ENCODE data around the gene NDUFAF3. TPM values are rescaled to one million over a fixed set of nuclear protein-coding genes. Genes with fewer than 3 reads are reported as not detected.

Gene NDUFAF3
- polyA plus RNA-seq, 1 of the 3 experiments (the other 2 are of a cell fraction): 104 TPM

- no peak for TF ChIP-seq REST (IDR thresholded peaks at IDR 0.05; ENCODE audit: low read depth, low read length)
- TF ChIP-seq POLR2AphosphoS5 (IDR thresholded peaks at IDR 0.05; ENCODE audit: low read depth, low read length): peak; percentile 99
- TF ChIP-seq EP300 (IDR thresholded peaks at IDR 0.05; ENCODE audit: borderline replicate concordance in 1 of 2, low read depth in 1 of 2, low read length in 1 of 2): no peak
- TF ChIP-seq RXRA (IDR thresholded peaks at IDR 0.05; ENCODE audit: borderline replicate concordance, low read depth): no peak
- TF ChIP-seq FOXJ3 (CRISPR knock-in tag; IDR thresholded peaks at IDR 0.05): no peak
- no peak for TF ChIP-seq TCF12 (IDR thresholded peaks at IDR 0.05)
- no peak for TF ChIP-seq GATA2 (CRISPR knock-in tag; IDR thresholded peaks at IDR 0.05)
- no peak for TF ChIP-seq IRF3 (IDR thresholded peaks at IDR 0.05; ENCODE audit: low read depth, low read length)
Measured at GRCh38 chr3:49028673-49029562, 7.0 kb downstream of the NDUFAF3 start, which contains the start of gene IMPDH2 (continued).

- DNase-seq: no peak
- TF ChIP-seq RCOR1 (IDR thresholded peaks at IDR 0.05; ENCODE audit: low read length): 0 out of 2 replicates have a peak, but pooled peaks have one; percentile 6
- no peak for TF ChIP-seq ZBTB33 (IDR thresholded peaks at IDR 0.05; ENCODE audit: borderline replicate concordance, low read depth)
- no peak for TF ChIP-seq NRF1 (IDR thresholded peaks at IDR 0.05; ENCODE audit: low read depth, low read length)
- TF ChIP-seq REST (IDR thresholded peaks at IDR 0.05; ENCODE audit: low read depth, low read length): no peak
- TF ChIP-seq CHD2 (IDR thresholded peaks at IDR 0.05; ENCODE audit: low read length, partially characterized antibody): no peak
- TF ChIP-seq EZH2phosphoT487 (IDR thresholded peaks at IDR 0.05; ENCODE audit: borderline replicate concordance, low read depth): no peak
- TF ChIP-seq CTCF (IDR thresholded peaks at IDR 0.05): no peak
- no peak for TF ChIP-seq NFIC (IDR thresholded peaks at IDR 0.05; ENCODE audit: borderline replicate concordance)
Measured at GRCh38 chr3:49029563-49029884, 7.6 kb downstream of the NDUFAF3 start.

More at GRCh38 chr3:49029563-49029884, 7.6 kb downstream of the NDUFAF3 start:
- Histone ChIP-seq H3K9me2 (no peaks in the 10 kb centered on the region), H3K36me3 (replicated peaks in 1 of 2; ENCODE audit: control insufficient read depth in 1 of 2, insufficient read depth in 2 of 2, low read length in 1 of 2) (peaks cover 64 to 65% of the 10 kb centered on the region in 2 experiments), H3K4me3 (ENCODE audit: low read depth in 2 of 2, low read length in 1 of 2) (peak overlapping the region; percentile 83 to 87; a peak in 2 of 4 replicates), H2AFZ (ENCODE audit: low read depth) (peak overlapping the region; percentile 69; the same call in 1 of the 2 replicates), H3K4me1 (ENCODE audit: control insufficient read depth in 1 of 2, insufficient read depth in 2 of 2, low read depth in 1 of 2, low read length in 1 of 2) (peaks cover 10 to 32% of the 10 kb centered on the region in 2 experiments; a peak in 3 of 4 replicates), H3K27me3 (ENCODE audit: insufficient read depth) (no peaks in the 10 kb centered on the region), H3K79me2 (ENCODE audit: insufficient read depth) (peaks cover 44% of the 10 kb centered on the region), H3K9ac (peak overlapping the region; percentile 1; the same call in 1 of the 2 replicates), H4K20me1 (ENCODE audit: insufficient read depth) (no peaks in the 10 kb centered on the region), H3F3A (replicated peaks; ENCODE audit: insufficient read depth) (peaks cover 54% of the 10 kb centered on the region), H3K9me3 (no peaks in the 10 kb centered on the region), H3K4me2 (peak overlapping the region; percentile 97), H3K27ac (ENCODE audit: low read depth in 2 of 2, low read length in 1 of 2) (peak overlapping the region; percentile 69 to 73)
- CTCF ChIA-PET: interaction anchor here (0.6 to 1.5 kb wide), 8 partner anchors 10 to 111 kb away, joined by 3 to 8 read pairs (median 4); partner anchors contain the start of genes ARIH2 and WDR6
- POLR2A ChIA-PET: interaction anchor here (0.6 to 2.3 kb wide), 8 partner anchors 9 to 104 kb away, joined by 3 to 18 read pairs (median 6); partner anchors contain the start of genes P4HTM, QRICH1 and WDR6
- WGBS (ENCODE audit: low lambda C conversion rate): 5% methylated on average over 7 of the region's 7 CpGs

Data from SK-N-SH (cell line).